B cell (primary cell): Measurements from ENCODE around the gene SCART1. TPM values are rescaled to one million over a fixed set of nuclear protein-coding genes. Genes with fewer than 3 reads are reported as not detected.

Experiments used
- ATAC-seq: fragments of 200-7000 bp; cut with Tn5 transposase; one replicate; pipeline ENCODE4 v1.10.0; 2021; ENCODE audit warnings: low read depth, mild to moderate bottlenecking, moderate number of reproducible peaks, moderate library complexity
- CTCF ChIA-PET: fragments of 350-600 bp; sonication (Branson Sonifier 250); formaldehyde crosslinking; loops from one replicate; lab custom pipeline; 2021; ENCODE audit warnings: antibody characterized with exemption, inconsistent platforms; lab: Charles Lee
- POLR2A ChIA-PET: fragments of 350-600 bp; sonication (Branson Sonifier 250); formaldehyde crosslinking; loops from one replicate; lab custom pipeline; 2021; ENCODE audit warnings: antibody characterized with exemption; lab: Charles Lee
- DNase-seq: peaks from one replicate; pipeline ENCODE4 v3.0.0; 2013
- H2AFZ ChIP-seq: 2 replicates; pipeline ENCODE4 v1.6.1; 2012; ENCODE audit warnings: mild to moderate bottlenecking, low read depth, low read length; ENCODE audit not compliant: insufficient read depth, poor library complexity, severe bottlenecking
- H3K27ac ChIP-seq, 2 donors: 1 replicate in 1 of 2; 2 replicates in 1 of 2; pipeline ENCODE4 v1.5.1; 2012 to 2013; ENCODE audit warnings: low read length in 2 of 2, mild to moderate bottlenecking in 2 of 2, moderate library complexity in 1 of 2
- H3K27me3 ChIP-seq, 4 experiments: fragments of 200-600 bp in 1 of 4; sonication (generic) in 1 of 4; replicated peaks in 1 of 4; 1 replicate in 2 of 4; 2 replicates in 2 of 4; pipeline versions ENCODE4 v1.6.1 to v1.7.0; 2013 to 2016; ENCODE audit warnings: low read length in 3 of 4, mild to moderate bottlenecking in 2 of 4, mixed read lengths in 1 of 4, moderate library complexity in 1 of 4; ENCODE audit not compliant: insufficient read depth in 4 of 4, control insufficient read depth in 3 of 4; ENCODE audit errors: control extremely low read depth in 1 of 4
- H3K36me3 ChIP-seq, 2 experiments: replicated peaks in 1 of 2; 1 replicate in 1 of 2; 2 replicates in 1 of 2; pipeline versions ENCODE4 v1.6.1 to v1.7.1; 2013; ENCODE audit warnings: low read length in 1 of 2; ENCODE audit not compliant: insufficient read depth in 2 of 2, control insufficient read depth in 1 of 2; ENCODE audit errors: control extremely low read depth in 1 of 2, extremely low read depth in 1 of 2
- H3K4me1 ChIP-seq, 2 donors: fragments of 200-600 bp in 1 of 2; sonication (generic) in 1 of 2; 1 replicate in 1 of 2; 2 replicates in 1 of 2; pipeline versions ENCODE4 v1.5.1 to v1.6.1; 2013 to 2017; ENCODE audit warnings: low read length in 2 of 2; ENCODE audit not compliant: control insufficient read depth in 2 of 2, insufficient read depth in 2 of 2
- H3K4me2 ChIP-seq: replicated peaks from 2 replicates; pipeline ENCODE3; 2012; ENCODE audit warnings: mild to moderate bottlenecking, low read depth, low read length; ENCODE audit not compliant: poor library complexity, severe bottlenecking
- H3K4me3 ChIP-seq, 5 experiments: fragments of 200-600 bp in 1 of 5; sonication (generic) in 1 of 5; 1 replicate in 3 of 5; 2 replicates in 2 of 5; pipeline versions ENCODE4 v1.5.1 to v1.7.0; 2011 to 2016; ENCODE audit warnings: low read length in 4 of 5, mild to moderate bottlenecking in 4 of 5, low read depth in 2 of 5, control low read depth in 1 of 5, moderate library complexity in 1 of 5; ENCODE audit not compliant: insufficient read depth in 1 of 5; ENCODE audit errors: control extremely low read depth in 1 of 5, extremely low read depth in 1 of 5
- H3K79me2 ChIP-seq: fragments of 200-600 bp; sonication (generic); one replicate; pipeline ENCODE4 v1.6.0; 2016; ENCODE audit warnings: low read length; ENCODE audit not compliant: control insufficient read depth, insufficient read depth
- H3K9ac ChIP-seq: fragments of 200-600 bp; sonication (generic); 2 replicates; pipeline ENCODE4 v1.6.1; 2017; ENCODE audit warnings: mild to moderate bottlenecking, low read length, moderate library complexity
- H3K9me3 ChIP-seq, 3 donors: one replicate each; pipeline versions ENCODE4 v1.6.1 to v1.7.1; 2013; ENCODE audit warnings: low read length in 2 of 3; ENCODE audit not compliant: control insufficient read depth in 2 of 3, insufficient read depth in 1 of 3; ENCODE audit errors: control extremely low read depth in 1 of 3
- H4K20me1 ChIP-seq: 2 replicates; pipeline ENCODE4 v1.6.0; 2012; ENCODE audit warnings: mild to moderate bottlenecking, low read length; ENCODE audit not compliant: insufficient read depth, control insufficient read depth, poor library complexity, severe bottlenecking
- H3K27ac Mint-ChIP-seq: one replicate; pipeline ENCODE4 v1.8.0; 2021; ENCODE audit warnings: mixed read lengths
- H3K27me3 Mint-ChIP-seq: one replicate; pipeline ENCODE4 v1.8.0; 2021; ENCODE audit warnings: mixed read lengths
- H3K4me1 Mint-ChIP-seq: one replicate; pipeline ENCODE4 v1.8.0; 2021; ENCODE audit warnings: mixed read lengths
- H3K4me3 Mint-ChIP-seq: one replicate; pipeline ENCODE4 v1.8.0; 2021; ENCODE audit warnings: mixed read lengths
- H3K9me3 Mint-ChIP-seq: one replicate; pipeline ENCODE4 v1.8.0; 2022; ENCODE audit warnings: mixed read lengths; ENCODE audit not compliant: insufficient read depth
- EZH2 ChIP-seq: IDR thresholded peaks from 2 replicates; pipeline ENCODE4 v1.6.1; 2012; ENCODE audit warnings: borderline replicate concordance, low read depth, mild to moderate bottlenecking, moderate library complexity, low read length; ENCODE audit not compliant: insufficient read depth, poor library complexity, severe bottlenecking
- WGBS: methylation state at CpG from one replicate; pipeline ENCODE4 v1.1.5; 2013; ENCODE audit warnings: missing lambda C conversion rate; ENCODE audit not compliant: insufficient coverage; 5-methylcytosine and 5-hydroxymethylcytosine counted together
- intact Hi-C: fragments of 100-400 bp; cut with micrococcal nuclease; formaldehyde crosslinking; loops from one replicate; pipeline ENCODE4 v1.10.0; 2022
- polyA plus RNA-seq: library from polyadenylated mRNA; depleted of rRNA; stranded (reverse); fragments of >200 nt; gene quantifications from 2 replicates; pipeline ENCODE4 v1.2.3, GENCODE V29; 2012
- total RNA-seq, 2 donors: library from RNA; stranded (reverse); fragments of 120-200 nt in 1 of 2; gene quantifications; 1 replicate in 1 of 2; 2 replicates in 1 of 2; pipeline versions ENCODE4 v1.2.3 to v1.2.4, GENCODE V29; 2013 to 2022
- TF ChIP-seq, protein P1 (sequence below): fragments of 200-600 bp; IDR thresholded peaks from one replicate; pipeline ENCODE4 v1.8.0; 2022; ENCODE audit warnings: antibody characterized with exemption, mild to moderate bottlenecking

Gene SCART1
- total and polyA plus RNA-seq, 2 donors (not counting 1 experiment from before 2014, with no cell fraction given), result 4.1 to 4.7 TPM

GRCh38 chr10:133509700-133510099 lies 56.0 kb downstream of the SCART1 start:
- Mint-ChIP-seq H3K27ac (no peak overlapping the region), H3K4me3 (no peak overlapping the region), H3K27me3 (peaks cover 47% of the 10 kb centered on the region), H3K9me3 (peaks cover 8% of the 10 kb centered on the region), H3K4me1 (no peaks in the 10 kb centered on the region)
- Histone ChIP-seq H3K4me2 (no peak overlapping the region), H3K9me3 (peaks cover 3 to 10% (median 4%) of the 10 kb centered on the region in 3 donors), H3K27ac (no peak overlapping the region), H3K4me1 (no peaks in the 10 kb centered on the region), H3K27me3 (peaks cover 0 to 8% (median 5%) of the 10 kb centered on the region in 4 experiments), H3K4me3 (no peak overlapping the region), H4K20me1 (no peaks in the 10 kb centered on the region), H3K79me2 (no peaks in the 10 kb centered on the region), H3K36me3 (no peaks in the 10 kb centered on the region), H2AFZ (no peak overlapping the region), H3K9ac (no peak overlapping the region)
- POLR2A ChIA-PET, result no interaction called here
- CTCF ChIA-PET, result interaction anchor here (1.3 kb wide), 1 partner anchor 180 kb away, joined by 5 read pairs; no protein-coding TSS in a partner anchor
- TF ChIP-seq EZH2, result no peak
- TF ChIP-seq, protein P1, sequence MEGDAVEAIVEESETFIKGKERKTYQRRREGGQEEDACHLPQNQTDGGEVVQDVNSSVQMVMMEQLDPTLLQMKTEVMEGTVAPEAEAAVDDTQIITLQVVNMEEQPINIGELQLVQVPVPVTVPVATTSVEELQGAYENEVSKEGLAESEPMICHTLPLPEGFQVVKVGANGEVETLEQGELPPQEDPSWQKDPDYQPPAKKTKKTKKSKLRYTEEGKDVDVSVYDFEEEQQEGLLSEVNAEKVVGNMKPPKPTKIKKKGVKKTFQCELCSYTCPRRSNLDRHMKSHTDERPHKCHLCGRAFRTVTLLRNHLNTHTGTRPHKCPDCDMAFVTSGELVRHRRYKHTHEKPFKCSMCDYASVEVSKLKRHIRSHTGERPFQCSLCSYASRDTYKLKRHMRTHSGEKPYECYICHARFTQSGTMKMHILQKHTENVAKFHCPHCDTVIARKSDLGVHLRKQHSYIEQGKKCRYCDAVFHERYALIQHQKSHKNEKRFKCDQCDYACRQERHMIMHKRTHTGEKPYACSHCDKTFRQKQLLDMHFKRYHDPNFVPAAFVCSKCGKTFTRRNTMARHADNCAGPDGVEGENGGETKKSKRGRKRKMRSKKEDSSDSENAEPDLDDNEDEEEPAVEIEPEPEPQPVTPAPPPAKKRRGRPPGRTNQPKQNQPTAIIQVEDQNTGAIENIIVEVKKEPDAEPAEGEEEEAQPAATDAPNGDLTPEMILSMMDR, result no peak
- ATAC-seq (no peak), DNase-seq (no peak)
- intact Hi-C loops, result no loop called here
- no CpG with 5 or more reads among the region's 4 CpGs for WGBS

- Histone ChIP-seq H3K9ac (no peak overlapping the region), H4K20me1 (no peaks in the 10 kb centered on the region), H3K27me3 (peaks cover 0 to 8% (median 5%) of the 10 kb centered on the region in 4 experiments), H2AFZ (no peak overlapping the region), H3K9me3 (peaks cover 3 to 10% (median 4%) of the 10 kb centered on the region in 3 donors), H3K36me3 (no peaks in the 10 kb centered on the region), H3K4me2 (no peak overlapping the region), H3K4me3 (no peak overlapping the region), H3K4me1 (no peaks in the 10 kb centered on the region), H3K79me2 (no peaks in the 10 kb centered on the region), H3K27ac (no peak overlapping the region)
- no peak overlapping the region for H3K27ac Mint-ChIP-seq
- TF ChIP-seq, protein P1, result no peak
- no peak for TF ChIP-seq EZH2
- ATAC-seq (no peak), DNase-seq (no peak)
- no peaks in the 10 kb centered on the region for H3K4me1 Mint-ChIP-seq
- no peak overlapping the region for H3K4me3 Mint-ChIP-seq
- peaks cover 47% of the 10 kb centered on the region for H3K27me3 Mint-ChIP-seq
- POLR2A ChIA-PET, result no interaction called here
- peaks cover 8% of the 10 kb centered on the region for H3K9me3 Mint-ChIP-seq
- no CpG with 5 or more reads among the region's 4 CpGs for WGBS
- intact Hi-C loops, result no loop called here
- CTCF ChIA-PET, result no interaction called here
Measured at GRCh38 chr10:133511408-133511807, 57.7 kb downstream of the SCART1 start.
